ENCODE measurements around the gene NIPAL1.

Gene NIPAL1

DNA sequence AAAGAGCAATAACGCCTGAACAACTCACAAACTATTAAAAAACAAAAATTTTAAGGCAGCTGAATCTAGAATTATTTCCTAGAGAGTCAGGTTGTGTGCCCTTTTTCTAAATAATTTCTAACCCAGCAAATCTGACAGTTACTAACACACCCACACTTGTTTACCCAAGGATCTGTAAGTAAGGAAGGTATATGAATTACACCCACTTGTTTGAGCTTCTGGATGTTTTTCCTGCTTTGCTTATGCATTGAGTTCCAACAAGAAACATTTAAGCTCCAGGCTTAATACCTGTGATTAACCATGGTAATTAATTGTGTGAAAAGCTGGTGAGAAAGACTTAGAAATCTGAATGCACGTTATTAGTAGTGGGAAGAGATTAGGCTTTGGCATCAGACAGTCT is 1.5 kb downstream of the NIPAL1 start:
- Histone ChIP-seq H3K27ac (ENCODE audit: low read length) (no peak overlapping the region), H3K9me2 (replicated peaks; ENCODE audit: insufficient read depth, low read length) (no peaks in the 10 kb centered on the region), H3F3A (ENCODE audit: insufficient read depth, low read length) (no peaks in the 10 kb centered on the region), H3K9ac (ENCODE audit: low read length) (no peak overlapping the region), H3K79me2 (ENCODE audit: low read length) (no peaks in the 10 kb centered on the region), H3K9me3 (replicated peaks; ENCODE audit: insufficient read depth, low read length) (no peaks in the 10 kb centered on the region), H3K27me3 (replicated peaks; ENCODE audit: insufficient read depth, low read length) (peaks cover 16% of the 10 kb centered on the region), H3K36me3 (replicated peaks; ENCODE audit: insufficient read depth, low read length) (no peaks in the 10 kb centered on the region), H3K4me2 (ENCODE audit: low read depth, low read length) (no peak overlapping the region), H3K4me3 (ENCODE audit: low read length) (no peak overlapping the region), H4K20me1 (ENCODE audit: insufficient read depth, low read length) (no peaks in the 10 kb centered on the region), H3K4me1 (ENCODE audit: low read length) (0 out of 2 replicates have a peak, but pooled peaks cover 5% of the 10 kb centered on the region), H2AFZ (ENCODE audit: low read length) (no peak overlapping the region)
- no peak for DNase-seq
- TF ChIP-seq EZH2 (optimal IDR thresholded peaks at IDR 0.05; ENCODE audit: low read depth, low read length): no peak
- no peak for TF ChIP-seq EZH2phosphoT487 (IDR thresholded peaks at IDR 0.05; ENCODE audit: low read length)
- TF ChIP-seq, protein P1, sequence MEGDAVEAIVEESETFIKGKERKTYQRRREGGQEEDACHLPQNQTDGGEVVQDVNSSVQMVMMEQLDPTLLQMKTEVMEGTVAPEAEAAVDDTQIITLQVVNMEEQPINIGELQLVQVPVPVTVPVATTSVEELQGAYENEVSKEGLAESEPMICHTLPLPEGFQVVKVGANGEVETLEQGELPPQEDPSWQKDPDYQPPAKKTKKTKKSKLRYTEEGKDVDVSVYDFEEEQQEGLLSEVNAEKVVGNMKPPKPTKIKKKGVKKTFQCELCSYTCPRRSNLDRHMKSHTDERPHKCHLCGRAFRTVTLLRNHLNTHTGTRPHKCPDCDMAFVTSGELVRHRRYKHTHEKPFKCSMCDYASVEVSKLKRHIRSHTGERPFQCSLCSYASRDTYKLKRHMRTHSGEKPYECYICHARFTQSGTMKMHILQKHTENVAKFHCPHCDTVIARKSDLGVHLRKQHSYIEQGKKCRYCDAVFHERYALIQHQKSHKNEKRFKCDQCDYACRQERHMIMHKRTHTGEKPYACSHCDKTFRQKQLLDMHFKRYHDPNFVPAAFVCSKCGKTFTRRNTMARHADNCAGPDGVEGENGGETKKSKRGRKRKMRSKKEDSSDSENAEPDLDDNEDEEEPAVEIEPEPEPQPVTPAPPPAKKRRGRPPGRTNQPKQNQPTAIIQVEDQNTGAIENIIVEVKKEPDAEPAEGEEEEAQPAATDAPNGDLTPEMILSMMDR (IDR thresholded peaks at IDR 0.05; ENCODE audit: low read length): no peak

DNA sequence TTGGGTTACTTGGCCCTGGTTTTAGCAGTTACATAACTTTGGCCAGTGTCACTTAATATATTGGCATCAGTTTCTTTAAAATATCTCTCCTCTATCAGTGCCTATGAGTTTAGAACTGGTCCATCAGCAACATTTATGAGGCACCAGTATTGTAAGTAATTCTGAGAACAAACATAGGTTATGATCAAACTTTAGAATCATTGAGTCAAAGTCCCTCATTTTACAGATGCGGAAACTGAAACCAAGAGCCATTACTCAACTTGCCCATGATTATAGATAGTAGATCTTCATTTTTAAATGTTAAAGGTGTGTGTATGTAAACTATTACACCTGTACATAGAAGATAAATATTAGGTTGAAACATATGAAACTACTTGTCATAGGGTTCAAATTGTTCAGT is 4.5 kb downstream of the NIPAL1 start:
- Histone ChIP-seq H3K4me1 (ENCODE audit: low read length) (no peaks in the 10 kb centered on the region), H3K9me2 (replicated peaks; ENCODE audit: insufficient read depth, low read length) (no peaks in the 10 kb centered on the region), H3F3A (ENCODE audit: insufficient read depth, low read length) (no peaks in the 10 kb centered on the region), H3K36me3 (replicated peaks; ENCODE audit: insufficient read depth, low read length) (no peaks in the 10 kb centered on the region), H2AFZ (ENCODE audit: low read length) (no peak overlapping the region), H3K27ac (ENCODE audit: low read length) (no peak overlapping the region), H3K9ac (ENCODE audit: low read length) (no peak overlapping the region), H4K20me1 (ENCODE audit: insufficient read depth, low read length) (no peaks in the 10 kb centered on the region), H3K4me3 (ENCODE audit: low read length) (no peak overlapping the region), H3K79me2 (ENCODE audit: low read length) (no peaks in the 10 kb centered on the region), H3K27me3 (replicated peaks; ENCODE audit: insufficient read depth, low read length) (peaks cover 16% of the 10 kb centered on the region), H3K9me3 (replicated peaks; ENCODE audit: insufficient read depth, low read length) (no peaks in the 10 kb centered on the region), H3K4me2 (ENCODE audit: low read depth, low read length) (no peak overlapping the region)
- no peak for TF ChIP-seq EZH2 (optimal IDR thresholded peaks at IDR 0.05; ENCODE audit: low read depth, low read length)
- TF ChIP-seq EZH2phosphoT487 (IDR thresholded peaks at IDR 0.05; ENCODE audit: low read length): no peak
- TF ChIP-seq, protein P1 (IDR thresholded peaks at IDR 0.05; ENCODE audit: low read length): no peak
- no peak for DNase-seq

GRCh38 chr4:48022192-48022799 is 5.7 kb downstream of the NIPAL1 start:
- Histone ChIP-seq H2AFZ (ENCODE audit: low read length) (no peak overlapping the region), H3F3A (ENCODE audit: insufficient read depth, low read length) (no peaks in the 10 kb centered on the region), H3K9ac (ENCODE audit: low read length) (no peak overlapping the region), H3K4me2 (ENCODE audit: low read depth, low read length) (no peak overlapping the region), H4K20me1 (ENCODE audit: insufficient read depth, low read length) (no peaks in the 10 kb centered on the region), H3K36me3 (replicated peaks; ENCODE audit: insufficient read depth, low read length) (no peaks in the 10 kb centered on the region), H3K27me3 (replicated peaks; ENCODE audit: insufficient read depth, low read length) (peaks cover 16% of the 10 kb centered on the region), H3K9me2 (replicated peaks; ENCODE audit: insufficient read depth, low read length) (no peaks in the 10 kb centered on the region), H3K27ac (ENCODE audit: low read length) (no peak overlapping the region), H3K79me2 (ENCODE audit: low read length) (no peaks in the 10 kb centered on the region), H3K9me3 (replicated peaks; ENCODE audit: insufficient read depth, low read length) (no peaks in the 10 kb centered on the region), H3K4me1 (ENCODE audit: low read length) (no peaks in the 10 kb centered on the region), H3K4me3 (ENCODE audit: low read length) (no peak overlapping the region)
- TF ChIP-seq EZH2 (optimal IDR thresholded peaks at IDR 0.05; ENCODE audit: low read depth, low read length): no peak
- TF ChIP-seq, protein P1 (IDR thresholded peaks at IDR 0.05; ENCODE audit: low read length): no peak
- no peak for TF ChIP-seq EZH2phosphoT487 (IDR thresholded peaks at IDR 0.05; ENCODE audit: low read length)
- DNase-seq: no peak

All from MM.1S (cell line).